A549 (cell line): ENCODE results near the gene ZNF138.

ENCODE experiments used
- BHLHE40 ChIP-seq: IDR thresholded peaks from 2 replicates; pipeline ENCODE4 v1.6.1; 2012; ENCODE audit warnings: low read depth, low read length, inconsistent platforms
- CBX8 ChIP-seq: fragments of 200-600 bp; sonication (generic); IDR thresholded peaks from 2 replicates; pipeline ENCODE4 v1.6.1; 2016
- CEBPB ChIP-seq, 2 experiments: fragments of >200 bp in 1 of 2; sonication (Bioruptor Twin) in 1 of 2; formaldehyde crosslinking in 1 of 2; IDR thresholded peaks; 2 replicates each; pipeline ENCODE4 v1.6.1; 2012 to 2016
- CTCF ChIP-seq: fragments of >200 bp; sonication (Bioruptor Twin); formaldehyde crosslinking; IDR thresholded peaks from 3 replicates; pipeline ENCODE4 v1.5.1; 2016
- EHMT2 ChIP-seq: fragments of 200-600 bp; sonication (generic); IDR thresholded peaks from 2 replicates; pipeline ENCODE4 v1.6.1; 2016; ENCODE audit warnings: antibody characterized with exemption, low read depth, mild to moderate bottlenecking, moderate library complexity
- EP300 ChIP-seq, 2 experiments: fragments of >200 bp; sonication (Bioruptor Twin); formaldehyde crosslinking; IDR thresholded peaks; 2 replicates in 1 of 2; 3 replicates in 1 of 2; pipeline ENCODE4 v1.6.1; 2016 to 2017
- HDAC2 ChIP-seq: fragments of 200-600 bp; sonication (generic); IDR thresholded peaks from 2 replicates; pipeline ENCODE4 v1.6.1; 2016
- MAX ChIP-seq: IDR thresholded peaks from 2 replicates; pipeline ENCODE4 v1.6.1; 2012
- USF2 ChIP-seq: fragments of 450-650 bp; IDR thresholded peaks from 2 replicates; pipeline ENCODE4 v1.6.1; 2014; ENCODE audit warnings: antibody characterized with exemption

DNA sequence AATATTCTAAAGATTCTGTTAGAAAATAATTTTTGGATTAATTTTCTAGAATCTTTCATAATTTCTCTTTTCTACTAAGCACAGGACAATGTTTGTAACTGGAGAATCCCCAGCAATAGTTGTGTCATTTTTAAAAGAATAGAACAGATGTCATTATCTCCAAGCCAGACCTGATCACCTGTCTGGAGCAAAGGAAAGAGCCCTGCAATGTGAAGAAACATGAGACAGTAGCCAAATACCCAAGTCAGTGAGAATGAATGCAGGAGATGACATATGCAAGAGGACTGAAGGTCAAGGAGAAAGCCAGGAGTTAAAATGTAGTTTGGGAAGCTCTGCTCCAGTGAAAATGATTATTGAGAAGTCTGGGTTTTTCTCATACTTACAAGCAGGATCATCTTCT lies 25.4 kb upstream of the ZNF138 start:
- TF ChIP-seq MAX, result no peak
- TF ChIP-seq EP300 (IDR thresholded peaks at IDR 0.05), result no peak
- TF ChIP-seq CTCF, result no peak
- no peak for TF ChIP-seq USF2
- TF ChIP-seq BHLHE40, result no peak
- no peak for TF ChIP-seq CBX8
- TF ChIP-seq HDAC2, result no peak
- TF ChIP-seq EHMT2, result no peak
- no peak for TF ChIP-seq CEBPB (IDR thresholded peaks at IDR 0.05)
